HEK293 (cell line): ENCODE data around the gene HSCB.

Experiments used
- YY1 ChIP-seq: fragments of 450-650 bp; formaldehyde crosslinking; IDR thresholded peaks from 2 replicates; pipeline ENCODE4 v1.5.1; 2018; ENCODE audit warnings: missing biosample characterization, missing genetic modification characterization
- ZNF155 ChIP-seq: fragments of 450-650 bp; formaldehyde crosslinking; IDR thresholded peaks from 2 replicates; pipeline ENCODE4 v1.5.1; 2016; ENCODE audit warnings: missing biosample characterization, missing genetic modification characterization
- TF ChIP-seq, protein P1 (sequence below): fragments of 450-650 bp; formaldehyde crosslinking; IDR thresholded peaks from 2 replicates; pipeline ENCODE4 v1.5.1; 2016; ENCODE audit warnings: missing biosample characterization, missing genetic modification characterization

DNA sequence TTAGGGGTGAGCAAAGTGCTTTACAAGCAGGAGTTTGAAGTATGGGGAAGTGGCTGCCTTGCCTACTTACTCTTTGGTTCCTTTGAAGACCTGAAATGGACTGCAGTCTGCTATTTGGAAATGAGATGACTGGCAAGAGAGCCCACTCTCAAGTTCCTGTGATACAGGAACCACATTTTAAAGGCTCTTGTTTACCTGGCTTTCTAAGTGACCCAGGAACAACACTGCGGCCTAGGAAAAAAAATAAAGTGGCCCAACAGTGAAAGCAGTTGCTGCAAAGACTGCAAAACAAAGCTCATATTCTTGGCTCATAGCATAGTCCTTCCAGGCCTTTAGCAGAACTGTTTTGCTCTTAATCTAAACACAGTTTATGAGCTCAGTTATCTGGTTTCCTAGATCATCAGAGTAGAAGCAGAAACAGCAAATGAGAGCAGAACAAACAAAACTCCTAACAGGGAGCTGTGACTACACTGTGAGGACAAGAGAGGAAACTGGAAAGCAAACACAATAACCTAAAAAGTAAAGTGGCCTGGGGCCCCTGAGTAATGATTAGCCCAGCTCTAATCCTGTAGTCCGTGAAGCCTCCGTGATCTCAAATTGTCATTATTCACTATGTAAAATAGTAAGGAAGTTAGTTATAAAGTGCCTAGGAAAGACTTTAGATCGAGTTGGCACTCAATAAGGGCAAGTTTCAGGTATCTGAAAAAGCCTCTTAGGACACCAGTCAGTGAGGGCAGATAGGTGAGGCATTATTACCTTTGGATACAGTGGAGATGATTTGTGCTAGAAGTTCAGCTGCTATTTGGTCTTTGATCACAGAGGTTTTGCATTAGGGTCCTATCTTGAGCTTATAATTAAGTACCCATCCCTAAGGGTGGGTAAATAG, 42.2 kb downstream of the HSCB start:
- TF ChIP-seq, protein P1, sequence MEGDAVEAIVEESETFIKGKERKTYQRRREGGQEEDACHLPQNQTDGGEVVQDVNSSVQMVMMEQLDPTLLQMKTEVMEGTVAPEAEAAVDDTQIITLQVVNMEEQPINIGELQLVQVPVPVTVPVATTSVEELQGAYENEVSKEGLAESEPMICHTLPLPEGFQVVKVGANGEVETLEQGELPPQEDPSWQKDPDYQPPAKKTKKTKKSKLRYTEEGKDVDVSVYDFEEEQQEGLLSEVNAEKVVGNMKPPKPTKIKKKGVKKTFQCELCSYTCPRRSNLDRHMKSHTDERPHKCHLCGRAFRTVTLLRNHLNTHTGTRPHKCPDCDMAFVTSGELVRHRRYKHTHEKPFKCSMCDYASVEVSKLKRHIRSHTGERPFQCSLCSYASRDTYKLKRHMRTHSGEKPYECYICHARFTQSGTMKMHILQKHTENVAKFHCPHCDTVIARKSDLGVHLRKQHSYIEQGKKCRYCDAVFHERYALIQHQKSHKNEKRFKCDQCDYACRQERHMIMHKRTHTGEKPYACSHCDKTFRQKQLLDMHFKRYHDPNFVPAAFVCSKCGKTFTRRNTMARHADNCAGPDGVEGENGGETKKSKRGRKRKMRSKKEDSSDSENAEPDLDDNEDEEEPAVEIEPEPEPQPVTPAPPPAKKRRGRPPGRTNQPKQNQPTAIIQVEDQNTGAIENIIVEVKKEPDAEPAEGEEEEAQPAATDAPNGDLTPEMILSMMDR (tag by site-specific recombination), result no peak
- TF ChIP-seq ZNF155 (tag by site-specific recombination), result no peak
- no peak for TF ChIP-seq YY1 (tag by site-specific recombination)
